H9 (cell line): ENCODE data around the gene PPFIA2. TPM values are rescaled to one million over a fixed set of nuclear protein-coding genes. Genes with fewer than 3 reads are reported as not detected.

ENCODE experiments used
- DNase-seq: peaks from one replicate; pipeline ENCODE4 v3.0.0-alpha.2; 2017
- H2AFZ ChIP-seq: one replicate; pipeline ENCODE4 v1.6.1; 2013; ENCODE audit warnings: mild to moderate bottlenecking, low read length, control low read depth, moderate library complexity
- H2AK5ac ChIP-seq: 2 replicates; pipeline ENCODE4 v1.6.1; 2013; ENCODE audit warnings: low read length, control low read depth, mixed read lengths; ENCODE audit not compliant: insufficient read length
- H2BK120ac ChIP-seq: one replicate; pipeline ENCODE4 v1.6.1; 2013; ENCODE audit warnings: low read depth, mild to moderate bottlenecking, low read length, control low read depth, inconsistent platforms; ENCODE audit not compliant: poor library complexity, severe bottlenecking
- H2BK12ac ChIP-seq: 2 replicates; pipeline ENCODE4 v1.6.1; 2013; ENCODE audit warnings: low read length, control low read depth, mixed read lengths, low read depth; ENCODE audit not compliant: insufficient read length
- H2BK15ac ChIP-seq: 2 replicates; pipeline ENCODE4 v1.6.1; 2013; ENCODE audit warnings: low read depth, low read length, control low read depth
- H2BK20ac ChIP-seq: one replicate; pipeline ENCODE4 v1.6.1; 2013; ENCODE audit warnings: low read depth, mild to moderate bottlenecking, low read length, control low read depth, inconsistent platforms; ENCODE audit not compliant: poor library complexity, severe bottlenecking
- H2BK5ac ChIP-seq: 2 replicates; pipeline ENCODE4 v1.6.1; 2013; ENCODE audit warnings: low read length, control low read depth, mixed read lengths; ENCODE audit not compliant: insufficient read length
- H3K14ac ChIP-seq: 2 replicates; pipeline ENCODE4 v1.6.1; 2013; ENCODE audit warnings: low read length, control low read depth; ENCODE audit not compliant: insufficient read depth
- H3K18ac ChIP-seq: 2 replicates; pipeline ENCODE4 v1.6.1; 2013; ENCODE audit warnings: low read depth, mild to moderate bottlenecking, mixed read lengths, low read length, control low read depth; ENCODE audit not compliant: insufficient read length
- H3K23ac ChIP-seq: 2 replicates; pipeline ENCODE4 v1.6.1; 2013; ENCODE audit warnings: low read length, control low read depth, mixed read lengths, low read depth; ENCODE audit not compliant: insufficient read length
- H3K23me2 ChIP-seq: 2 replicates; pipeline ENCODE4 v1.6.1; 2013; ENCODE audit warnings: low read depth, mild to moderate bottlenecking, mixed read lengths, low read length, control low read depth; ENCODE audit not compliant: insufficient read length, poor library complexity, severe bottlenecking
- H3K27ac ChIP-seq: 2 replicates; pipeline ENCODE4 v1.5.1; 2013; ENCODE audit warnings: low read length, control low read depth, mixed read lengths, low read depth; ENCODE audit not compliant: insufficient read length
- H3K27me3 ChIP-seq: 2 replicates; pipeline ENCODE4 v1.6.1; 2013; ENCODE audit warnings: low read length, control low read depth, inconsistent platforms; ENCODE audit not compliant: insufficient read depth
- H3K4ac ChIP-seq: 2 replicates; pipeline ENCODE4 v1.6.1; 2013; ENCODE audit warnings: low read depth, mild to moderate bottlenecking, control low read depth, inconsistent platforms, low read length, moderate library complexity
- H3K4me1 ChIP-seq: 2 replicates; pipeline ENCODE4 v1.6.1; 2013; ENCODE audit warnings: low read length, control low read depth, inconsistent platforms; ENCODE audit not compliant: insufficient read depth
- H3K4me2 ChIP-seq: 2 replicates; pipeline ENCODE4 v1.6.1; 2013; ENCODE audit warnings: low read length, control low read depth, mixed read lengths; ENCODE audit not compliant: insufficient read length, insufficient read depth
- H3K56ac ChIP-seq: 2 replicates; pipeline ENCODE4 v1.6.1; 2013; ENCODE audit warnings: low read depth, mild to moderate bottlenecking, mixed read lengths, low read length, control low read depth; ENCODE audit not compliant: insufficient read length
- H3K79me1 ChIP-seq: 2 replicates; pipeline ENCODE4 v1.6.1; 2013; ENCODE audit warnings: low read depth, mild to moderate bottlenecking, moderate library complexity, low read length, control low read depth, inconsistent platforms; ENCODE audit not compliant: insufficient read depth, poor library complexity, severe bottlenecking
- H3K79me2 ChIP-seq: 2 replicates; pipeline ENCODE4 v1.6.1; 2013; ENCODE audit warnings: low read length, control low read depth, inconsistent platforms; ENCODE audit not compliant: insufficient read depth
- H3K9ac ChIP-seq: 2 replicates; pipeline ENCODE4 v1.6.1; 2013; ENCODE audit warnings: low read length, control low read depth, mixed read lengths; ENCODE audit not compliant: insufficient read length; ENCODE audit errors: extremely low read depth
- H3K9me3 ChIP-seq: one replicate; pipeline ENCODE4 v1.6.1; 2013; ENCODE audit warnings: low read depth, low read length, inconsistent platforms; ENCODE audit not compliant: control insufficient read depth
- H3T11ph ChIP-seq: one replicate; pipeline ENCODE4 v1.6.1; 2013; ENCODE audit warnings: mild to moderate bottlenecking, low read length, control low read depth, inconsistent platforms
- H4K20me1 ChIP-seq: one replicate; pipeline ENCODE4 v1.6.1; 2013; ENCODE audit not compliant: control insufficient read depth, insufficient read length, insufficient read depth
- H4K5ac ChIP-seq: 2 replicates; pipeline ENCODE4 v1.6.1; 2013; ENCODE audit warnings: low read depth, mild to moderate bottlenecking, mixed read lengths, low read length, control low read depth; ENCODE audit not compliant: insufficient read length
- H4K8ac ChIP-seq: replicated peaks from 2 replicates; pipeline ENCODE4 v1.6.1; 2013; ENCODE audit warnings: low read length, control low read depth, mixed read lengths, low read depth; ENCODE audit not compliant: insufficient read length
- H4K91ac ChIP-seq: 2 replicates; pipeline ENCODE4 v1.6.1; 2013; ENCODE audit warnings: low read depth, mild to moderate bottlenecking, moderate library complexity, mixed read lengths, low read length, control low read depth; ENCODE audit not compliant: insufficient read length
- H3K27ac Mint-ChIP-seq, 3 experiments: 2 replicates in 2 of 3; 3 replicates in 1 of 3; pipeline ENCODE4 v1.8.0; 2020 to 2021; ENCODE audit warnings: mixed read lengths in 3 of 3, mild to moderate bottlenecking in 1 of 3, moderate library complexity in 1 of 3
- H3K27me3 Mint-ChIP-seq: 2 replicates; pipeline ENCODE4 v1.8.0; 2021; ENCODE audit warnings: low read depth, mild to moderate bottlenecking, moderate library complexity, mixed read lengths
- H3K36me3 Mint-ChIP-seq, 3 experiments: 2 replicates in 2 of 3; 3 replicates in 1 of 3; pipeline ENCODE4 v1.8.0; 2020 to 2021; ENCODE audit warnings: low read depth in 3 of 3, mixed read lengths in 3 of 3; ENCODE audit not compliant: insufficient read depth in 1 of 3
- H3K4me1 Mint-ChIP-seq, 2 experiments: 2 replicates each; pipeline ENCODE4 v1.8.0; 2020; ENCODE audit warnings: mixed read lengths in 2 of 2
- H3K4me3 Mint-ChIP-seq, 2 experiments: 2 replicates in 1 of 2; 3 replicates in 1 of 2; pipeline ENCODE4 v1.8.0; 2020 to 2021; ENCODE audit warnings: mild to moderate bottlenecking in 2 of 2, mixed read lengths in 2 of 2, moderate library complexity in 1 of 2
- H3K9me3 Mint-ChIP-seq, 2 experiments: 2 replicates in 1 of 2; 3 replicates in 1 of 2; pipeline ENCODE4 v1.8.0; 2020; ENCODE audit warnings: mild to moderate bottlenecking in 2 of 2, mixed read lengths in 2 of 2, moderate library complexity in 1 of 2
- CTCF ChIP-seq: fragments of 200-600 bp; sonication (generic); conservative IDR thresholded peaks from 3 replicates; pipeline ENCODE4 v1.8.0; 2021; ENCODE audit warnings: antibody characterized with exemption, mild to moderate bottlenecking
- WGBS: extraction: QIAGEN DNeasy Blood & Tissue Kit; methylation state at CpG from one replicate; pipeline ENCODE4 v1.1.7; 2013; ENCODE audit warnings: missing lambda C conversion rate, low lambda C conversion rate, mixed read lengths; ENCODE audit not compliant: insufficient read length; ENCODE audit errors: extremely low coverage; 5-methylcytosine and 5-hydroxymethylcytosine counted together
- total RNA-seq: library from RNA; stranded (reverse); gene quantifications from 2 replicates; pipeline ENCODE4 v1.2.1, GENCODE V29; 2021

Gene PPFIA2
- total RNA-seq, 1 experiment from 2014 or later = 1.3 TPM

DNA sequence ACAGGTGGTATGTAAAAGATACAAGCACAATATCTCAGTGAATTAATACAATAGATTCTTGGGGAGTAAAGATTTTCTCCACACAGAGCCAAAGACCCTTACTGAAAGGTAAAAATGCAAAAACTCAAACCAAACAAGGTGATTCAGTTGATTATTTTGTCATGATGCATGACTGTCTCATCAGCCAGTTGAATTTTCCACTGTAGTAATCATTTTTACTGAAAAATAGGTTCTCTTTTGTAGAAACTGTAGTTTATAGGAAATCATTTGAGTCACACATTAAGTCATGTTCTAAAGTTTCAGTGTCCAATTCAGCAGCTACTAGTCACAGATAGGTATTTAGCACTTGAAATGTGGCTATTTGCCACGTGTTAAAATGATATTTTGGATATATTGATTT, 53.6 kb downstream of the PPFIA2 start:
- Histone ChIP-seq H4K91ac (no peak overlapping the region), H3K18ac (no peak overlapping the region), H2AFZ (no peak overlapping the region), H2BK120ac (no peak overlapping the region), H4K5ac (no peak overlapping the region), H4K20me1 (no peaks in the 10 kb centered on the region), H3T11ph (no peak overlapping the region), H2BK12ac (no peak overlapping the region), H3K27me3 (no peaks in the 10 kb centered on the region), H2BK15ac (no peak overlapping the region), H3K4ac (no peak overlapping the region), H2AK5ac (no peak overlapping the region), H3K56ac (no peak overlapping the region), H3K9ac (no peak overlapping the region), H3K79me1 (no peaks in the 10 kb centered on the region), H3K9me3 (no peaks in the 10 kb centered on the region), H3K23ac (no peak overlapping the region), H3K79me2 (no peaks in the 10 kb centered on the region), H3K14ac (no peak overlapping the region), H4K8ac (no peak overlapping the region), H3K4me2 (no peak overlapping the region), H2BK20ac (no peak overlapping the region), H3K27ac (no peak overlapping the region), H3K23me2 (no peaks in the 10 kb centered on the region), H3K4me1 (no peaks in the 10 kb centered on the region), H2BK5ac (no peak overlapping the region)
- peaks cover 0 to 2% of the 10 kb centered on the region in 2 experiments; a peak in 2 of 5 replicates for H3K9me3 Mint-ChIP-seq
- WGBS = no CpG with 5 or more reads among the region's 1 CpG
- no peak overlapping the region for H3K4me3 Mint-ChIP-seq
- TF ChIP-seq CTCF = no peak
- no peaks in the 10 kb centered on the region for H3K27me3 Mint-ChIP-seq
- no peak for DNase-seq
- no peak overlapping the region for H3K27ac Mint-ChIP-seq
- H3K36me3 Mint-ChIP-seq = no peaks in the 10 kb centered on the region
- H3K4me1 Mint-ChIP-seq = no peaks in the 10 kb centered on the region
